Stimulated activated CD8-positive, alpha-beta memory T cell treated with anti-CD3 and anti-CD28 coated beads, Interleukin-4, amount 100 ng/mL, for 4 hours (primary cell): ENCODE results near the gene PIGT.
"Not testable (repeated sequence)": the region's sequence is repeated elsewhere in the genome, so short reads cannot be mapped to it uniquely, and the experiment has no call there.

Experiments used
- DNase-seq, 2 donors: peaks; one replicate each; pipeline ENCODE4 v3.0.0-alpha.2; 2020; ENCODE audit warnings: low read depth in 2 of 2, low spot score in 1 of 2

The PIGT gene

DNA sequence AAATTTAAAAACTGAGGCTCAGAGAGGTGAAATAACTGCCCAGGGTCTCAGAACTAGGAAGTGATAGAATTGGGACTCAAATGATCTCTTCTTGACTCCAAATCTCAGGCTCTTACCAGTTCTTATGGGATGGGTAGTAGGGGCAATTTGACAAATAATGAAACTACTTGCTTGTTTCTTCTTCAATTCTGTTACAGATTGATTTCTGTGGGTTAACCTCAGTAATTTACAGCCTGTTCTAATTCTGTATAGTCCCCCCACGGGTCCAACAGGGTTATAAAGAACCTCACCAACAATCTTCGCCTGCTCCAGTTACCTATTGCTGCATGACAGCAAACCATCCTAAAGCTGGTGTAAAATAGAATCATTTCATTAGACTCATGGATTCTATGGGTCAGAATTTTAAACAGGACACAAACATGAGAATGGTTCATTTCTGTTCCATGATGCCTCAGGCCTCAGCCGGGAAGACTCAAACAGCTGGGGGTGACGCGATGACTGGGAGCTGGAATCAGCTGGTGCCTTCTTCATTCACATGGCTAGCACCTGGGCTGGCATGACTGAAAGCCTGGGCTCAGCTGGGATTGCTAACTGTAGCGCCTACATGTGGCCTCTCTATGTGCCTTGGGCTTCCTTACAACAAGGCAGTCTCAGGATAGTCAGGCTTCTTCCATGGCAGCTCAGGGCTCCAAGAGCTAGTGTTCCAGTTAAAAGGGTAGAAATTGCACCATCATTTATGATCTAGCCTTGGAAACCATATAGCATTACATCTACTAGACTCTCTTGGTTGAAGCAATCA is 47.0 kb downstream of the PIGT start:
- DNase-seq: no peak

- DNase-seq: no peak
Measured at GRCh38 chr20:45463709-45464108, 47.8 kb downstream of the PIGT start.

- no peak for DNase-seq
Measured at GRCh38 chr20:45465491-45466266, 49.7 kb downstream of the PIGT start.

GRCh38 chr20:45467172-45467571 is 51.2 kb downstream of the PIGT start:
- no peak for DNase-seq

DNA sequence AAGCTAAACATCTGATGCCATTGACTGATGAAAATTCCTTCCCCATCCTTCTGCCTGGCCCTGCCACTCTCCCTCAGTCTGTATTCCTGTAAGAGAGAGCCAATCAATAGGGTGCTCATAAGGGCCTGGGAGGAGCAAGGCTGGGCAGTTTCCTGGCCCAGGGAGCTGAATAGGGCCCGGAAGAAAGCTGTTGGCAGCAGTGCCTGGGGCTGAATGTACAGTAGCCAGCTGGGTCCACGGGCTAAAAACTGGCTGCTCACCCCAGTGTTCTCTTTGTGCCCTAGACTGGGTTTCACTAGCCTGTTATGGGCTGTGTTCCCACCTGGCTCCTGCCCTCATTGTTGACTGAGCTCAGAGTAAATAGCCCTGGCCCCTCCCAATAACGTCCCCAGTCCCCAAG is 51.9 kb downstream of the PIGT start:
- no peak for DNase-seq

DNA sequence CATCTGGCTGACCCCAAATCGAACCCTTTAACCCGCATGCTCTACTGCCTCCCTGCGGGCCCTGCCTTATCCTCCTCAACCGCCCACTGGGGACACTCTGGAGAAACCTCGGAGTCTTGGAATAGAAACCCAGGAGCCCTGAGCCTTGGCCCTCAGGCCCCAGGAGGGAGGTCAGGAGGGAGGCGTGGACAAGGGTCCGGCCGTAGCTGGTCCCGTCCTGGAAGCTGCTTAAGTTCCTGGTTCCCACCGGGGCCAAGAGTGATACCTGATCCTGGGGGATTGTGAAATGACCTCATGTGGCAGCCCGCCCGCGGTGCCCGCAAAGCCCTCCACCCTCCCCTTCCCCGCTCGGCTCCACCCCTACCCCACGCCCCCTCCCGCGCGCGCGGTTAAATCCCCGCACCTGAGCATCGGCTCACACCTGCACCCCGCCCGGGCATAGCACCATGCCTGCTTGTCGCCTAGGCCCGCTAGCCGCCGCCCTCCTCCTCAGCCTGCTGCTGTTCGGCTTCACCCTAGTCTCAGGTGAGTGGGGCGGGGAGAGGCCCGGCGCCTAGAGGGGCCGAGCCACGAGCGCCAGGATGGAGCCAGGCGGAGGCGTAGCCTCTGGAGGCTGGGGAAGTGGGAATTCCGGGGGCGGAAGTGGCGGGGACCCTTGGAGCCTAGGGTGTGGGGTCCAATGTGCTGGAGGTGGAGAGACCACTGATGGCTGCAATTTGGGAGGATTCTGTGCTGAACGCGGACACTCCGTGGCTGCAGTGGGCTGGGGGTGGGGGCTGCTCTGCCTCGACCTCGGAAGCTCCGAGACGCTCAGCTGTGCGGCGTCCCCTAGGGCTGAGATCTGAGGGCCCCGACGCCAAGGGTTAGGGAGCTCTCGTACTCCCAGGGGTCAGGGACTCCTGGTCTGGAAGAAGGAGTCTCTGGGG is 53.7 kb downstream of the PIGT start, which contains the start of gene WFDC2:
WFDC2 (plus strand) TSS at position 418 of the 926 bp plus-strand sequence; CDS start at position 447, 29 bp downstream.
- DNase-seq: no peak

GRCh38 chr20:45470262-45470931 is 54.5 kb downstream of the PIGT start:
- DNase-seq: no peak

GRCh38 chr20:45470937-45471336 is 55.0 kb downstream of the PIGT start:
- DNase-seq: no peak

DNA sequence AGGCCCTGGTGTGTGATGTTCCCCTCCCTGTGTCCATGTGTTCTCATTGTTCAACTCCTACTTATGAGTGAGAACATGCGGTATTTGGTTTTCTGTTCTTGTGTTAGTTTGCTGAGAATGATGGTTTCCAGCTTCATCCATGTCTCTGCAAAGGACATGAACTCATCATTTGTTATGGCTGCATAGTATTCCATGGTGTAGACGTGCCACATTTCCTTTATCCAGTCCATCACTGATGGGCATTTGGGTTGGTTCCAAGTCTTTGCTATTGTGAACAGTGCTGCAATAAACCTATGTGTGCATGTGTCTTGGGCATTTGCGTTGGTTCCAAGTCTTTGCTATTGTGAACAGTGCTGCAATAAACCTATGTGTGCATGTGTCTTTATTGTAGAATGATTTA is 56.3 kb downstream of the PIGT start:
- DNase-seq: not testable (repeated sequence)
